ENCODE data around the gene HOXA1.

GRCh38 chr7:27131390-27131819 is 35.6 kb upstream of the HOXA1 start:
- no peak for TF ChIP-seq ARNTL (CRISPR knock-in tag; IDR thresholded peaks at IDR 0.05; ENCODE audit: borderline replicate concordance, low read depth)
- TF ChIP-seq ESRRG (CRISPR knock-in tag; IDR thresholded peaks at IDR 0.05): no peak
- no peak for TF ChIP-seq CSRNP3 (CRISPR knock-in tag; IDR thresholded peaks at IDR 0.05)
- TF ChIP-seq ZNF8 (CRISPR knock-in tag; IDR thresholded peaks at IDR 0.05): no peak
- no peak for TF ChIP-seq TSHZ2 (CRISPR knock-in tag; IDR thresholded peaks at IDR 0.05)
- TF ChIP-seq CREB5 (CRISPR knock-in tag; IDR thresholded peaks at IDR 0.05; ENCODE audit: low read depth): no peak
- no peak for TF ChIP-seq SNAI2 (CRISPR knock-in tag; IDR thresholded peaks at IDR 0.05)
- TF ChIP-seq ZNF565 (CRISPR knock-in tag; conservative IDR thresholded peaks at IDR 0.05; ENCODE audit: low read depth): no peak
- TF ChIP-seq ZFP30 (CRISPR knock-in tag; IDR thresholded peaks at IDR 0.05): no peak
- no peak for TF ChIP-seq ZFP3 (CRISPR knock-in tag; IDR thresholded peaks at IDR 0.05)
- no peak for TF ChIP-seq PATZ1 (CRISPR knock-in tag; IDR thresholded peaks at IDR 0.05; ENCODE audit: borderline replicate concordance)
- no peak for TF ChIP-seq GLIS3 (CRISPR knock-in tag; IDR thresholded peaks at IDR 0.05)
